GM23338 (cell line): ENCODE measurements around the gene SNAPC2.

Experiments
- CREB1 ChIP-seq: fragments of 250-450 bp; sonication (Bioruptor Pico); IDR thresholded peaks from 2 replicates; pipeline ENCODE4 v1.5.0; 2020; ENCODE audit warnings: low read depth, mild to moderate bottlenecking, moderate library complexity
- EZH2 ChIP-seq: fragments of 200-600 bp; sonication (generic); IDR thresholded peaks from one replicate; pipeline ENCODE4 v1.8.0; 2017; ENCODE audit warnings: antibody characterized with exemption, mild to moderate bottlenecking, low read depth; ENCODE audit not compliant: unreplicated experiment
- POLR2AphosphoS5 ChIP-seq: IDR thresholded peaks from 2 replicates; pipeline ENCODE4 v1.6.1; 2016; ENCODE audit warnings: antibody characterized with exemption, low read depth
- TF ChIP-seq, protein P1 (sequence below), 2 experiments: fragments of 200-600 bp in 1 of 2; sonication (generic) in 1 of 2; conservative IDR thresholded peaks; 2 replicates each; pipeline versions ENCODE4 v1.5.1 to v1.6.1; 2016 to 2017; ENCODE audit warnings: antibody characterized with exemption in 2 of 2, low read depth in 2 of 2, mild to moderate bottlenecking in 2 of 2, moderate library complexity in 1 of 2
- TF ChIP-seq, protein P2 (sequence below): IDR thresholded peaks from one replicate; pipeline ENCODE4 v1.6.1; 2018; ENCODE audit warnings: antibody characterized with exemption; ENCODE audit not compliant: unreplicated experiment

DNA sequence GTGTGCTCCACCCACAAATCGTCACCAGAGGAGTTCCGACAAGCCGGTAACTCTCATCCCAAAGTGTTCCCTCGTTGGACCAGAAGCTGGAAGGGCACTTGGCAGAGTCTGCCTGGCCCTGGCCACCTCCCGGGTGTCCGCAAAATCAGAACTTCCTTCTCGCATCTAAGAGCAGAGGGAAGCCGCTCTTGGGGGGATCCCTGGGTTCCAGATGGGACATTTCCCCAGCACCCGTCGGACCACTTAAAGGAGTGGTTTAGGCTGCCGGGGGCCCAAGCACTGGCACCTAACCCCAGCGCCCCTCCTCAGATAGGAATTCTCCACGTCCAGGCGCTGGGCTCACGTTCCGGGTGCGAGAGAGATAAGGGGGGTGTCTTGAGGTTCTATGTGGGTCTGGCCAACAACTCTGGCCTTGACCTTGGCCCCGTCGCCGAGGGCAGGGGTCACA lies 17.3 kb upstream of the SNAPC2 start:
- TF ChIP-seq, protein P1, sequence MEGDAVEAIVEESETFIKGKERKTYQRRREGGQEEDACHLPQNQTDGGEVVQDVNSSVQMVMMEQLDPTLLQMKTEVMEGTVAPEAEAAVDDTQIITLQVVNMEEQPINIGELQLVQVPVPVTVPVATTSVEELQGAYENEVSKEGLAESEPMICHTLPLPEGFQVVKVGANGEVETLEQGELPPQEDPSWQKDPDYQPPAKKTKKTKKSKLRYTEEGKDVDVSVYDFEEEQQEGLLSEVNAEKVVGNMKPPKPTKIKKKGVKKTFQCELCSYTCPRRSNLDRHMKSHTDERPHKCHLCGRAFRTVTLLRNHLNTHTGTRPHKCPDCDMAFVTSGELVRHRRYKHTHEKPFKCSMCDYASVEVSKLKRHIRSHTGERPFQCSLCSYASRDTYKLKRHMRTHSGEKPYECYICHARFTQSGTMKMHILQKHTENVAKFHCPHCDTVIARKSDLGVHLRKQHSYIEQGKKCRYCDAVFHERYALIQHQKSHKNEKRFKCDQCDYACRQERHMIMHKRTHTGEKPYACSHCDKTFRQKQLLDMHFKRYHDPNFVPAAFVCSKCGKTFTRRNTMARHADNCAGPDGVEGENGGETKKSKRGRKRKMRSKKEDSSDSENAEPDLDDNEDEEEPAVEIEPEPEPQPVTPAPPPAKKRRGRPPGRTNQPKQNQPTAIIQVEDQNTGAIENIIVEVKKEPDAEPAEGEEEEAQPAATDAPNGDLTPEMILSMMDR (conservative IDR thresholded peaks at IDR 0.05; ENCODE audit: low read depth in 2 of 2), result no peak
- TF ChIP-seq POLR2AphosphoS5 (no peak), EZH2 (no peak), CREB1 (no peak)
- TF ChIP-seq, protein P2, sequence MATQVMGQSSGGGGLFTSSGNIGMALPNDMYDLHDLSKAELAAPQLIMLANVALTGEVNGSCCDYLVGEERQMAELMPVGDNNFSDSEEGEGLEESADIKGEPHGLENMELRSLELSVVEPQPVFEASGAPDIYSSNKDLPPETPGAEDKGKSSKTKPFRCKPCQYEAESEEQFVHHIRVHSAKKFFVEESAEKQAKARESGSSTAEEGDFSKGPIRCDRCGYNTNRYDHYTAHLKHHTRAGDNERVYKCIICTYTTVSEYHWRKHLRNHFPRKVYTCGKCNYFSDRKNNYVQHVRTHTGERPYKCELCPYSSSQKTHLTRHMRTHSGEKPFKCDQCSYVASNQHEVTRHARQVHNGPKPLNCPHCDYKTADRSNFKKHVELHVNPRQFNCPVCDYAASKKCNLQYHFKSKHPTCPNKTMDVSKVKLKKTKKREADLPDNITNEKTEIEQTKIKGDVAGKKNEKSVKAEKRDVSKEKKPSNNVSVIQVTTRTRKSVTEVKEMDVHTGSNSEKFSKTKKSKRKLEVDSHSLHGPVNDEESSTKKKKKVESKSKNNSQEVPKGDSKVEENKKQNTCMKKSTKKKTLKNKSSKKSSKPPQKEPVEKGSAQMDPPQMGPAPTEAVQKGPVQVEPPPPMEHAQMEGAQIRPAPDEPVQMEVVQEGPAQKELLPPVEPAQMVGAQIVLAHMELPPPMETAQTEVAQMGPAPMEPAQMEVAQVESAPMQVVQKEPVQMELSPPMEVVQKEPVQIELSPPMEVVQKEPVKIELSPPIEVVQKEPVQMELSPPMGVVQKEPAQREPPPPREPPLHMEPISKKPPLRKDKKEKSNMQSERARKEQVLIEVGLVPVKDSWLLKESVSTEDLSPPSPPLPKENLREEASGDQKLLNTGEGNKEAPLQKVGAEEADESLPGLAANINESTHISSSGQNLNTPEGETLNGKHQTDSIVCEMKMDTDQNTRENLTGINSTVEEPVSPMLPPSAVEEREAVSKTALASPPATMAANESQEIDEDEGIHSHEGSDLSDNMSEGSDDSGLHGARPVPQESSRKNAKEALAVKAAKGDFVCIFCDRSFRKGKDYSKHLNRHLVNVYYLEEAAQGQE, result no peak
